ACHN (cell line): ENCODE measurements around the gene SMCO2.
A peak's percentile ranks its signal among the peaks of the same experiment; 100 is the strongest.

Experiments used
- DNase-seq: peaks from one replicate; pipeline ENCODE4 v3.0.0-alpha.2; 2015
- in situ Hi-C: cut with HindIII; loops from 2 replicates; pipeline ENCODE4 v1.10.0; 2017; ENCODE audit warnings: low sequenced_read_pairs, low pct_ligation_motif_present, low pct_unique_long_range_greater_than_20kb

Gene SMCO2

GRCh38 chr12:27449893-27450534 is 3.5 kb downstream of the SMCO2 start:
- in situ Hi-C loops, result no loop called here

GRCh38 chr12:27451036-27451825 is 4.7 kb downstream of the SMCO2 start:
- no peak for DNase-seq
- in situ Hi-C loops, result no loop called here

More at GRCh38 chr12:27449893-27450534, 3.5 kb downstream of the SMCO2 start:
- no peak for DNase-seq

DNA sequence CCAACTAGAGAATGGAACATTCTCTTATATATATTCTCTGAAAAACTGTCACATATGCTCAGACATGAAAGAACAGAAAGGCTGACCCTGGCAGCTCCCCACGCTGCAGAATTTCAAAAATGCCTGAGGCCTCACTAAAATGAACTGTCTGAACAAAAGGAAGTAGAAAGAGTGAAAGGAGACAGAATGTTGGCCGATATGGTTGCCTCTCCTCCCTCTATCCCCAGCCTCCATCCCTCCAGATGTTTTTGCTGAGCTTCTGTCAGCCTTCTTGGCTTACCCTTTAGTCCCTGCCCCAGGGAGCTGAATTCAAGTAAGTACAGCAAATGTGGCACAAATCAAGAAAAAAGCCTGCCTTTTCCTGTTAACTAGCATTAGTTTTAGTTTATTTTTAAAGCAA is 6.9 kb downstream of the SMCO2 start:
- in situ Hi-C loops, result no loop called here

GRCh38 chr12:27455589-27455988 is 9.1 kb downstream of the SMCO2 start:
- no peak for DNase-seq
- in situ Hi-C loops, result no loop called here

More for the DNA sequence above, 6.9 kb downstream of the SMCO2 start:
- no peak for DNase-seq

GRCh38 chr12:27456618-27457017 is 10.1 kb downstream of the SMCO2 start:
- in situ Hi-C loops, result no loop called here
- no peak for DNase-seq

DNA sequence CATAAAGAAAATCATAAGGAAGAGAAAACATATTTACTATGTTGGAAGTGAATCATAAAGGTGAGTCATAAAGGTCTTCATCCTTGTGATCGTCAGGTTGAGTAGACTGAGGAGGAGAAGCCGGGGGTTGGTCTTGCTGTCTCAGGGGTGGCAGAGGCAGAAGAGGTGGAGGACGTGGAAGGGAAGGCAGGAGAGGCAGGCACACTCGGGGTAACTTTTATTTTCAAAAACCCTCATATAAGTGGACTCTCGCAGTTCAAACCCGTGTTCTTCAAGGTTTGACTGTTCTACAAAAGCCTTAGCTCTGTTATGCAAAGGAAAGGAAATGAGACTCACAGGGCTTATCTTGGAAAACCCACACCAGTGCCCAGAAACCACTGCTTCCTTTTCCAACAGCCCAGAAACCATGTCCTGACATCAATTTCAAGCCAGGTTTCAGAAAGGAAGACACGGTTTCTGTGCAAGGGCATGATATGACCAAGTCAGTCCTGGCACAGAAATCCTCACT is 14.0 kb downstream of the SMCO2 start:
- DNase-seq, result peak; percentile 19
- in situ Hi-C loops, result no loop called here

DNA sequence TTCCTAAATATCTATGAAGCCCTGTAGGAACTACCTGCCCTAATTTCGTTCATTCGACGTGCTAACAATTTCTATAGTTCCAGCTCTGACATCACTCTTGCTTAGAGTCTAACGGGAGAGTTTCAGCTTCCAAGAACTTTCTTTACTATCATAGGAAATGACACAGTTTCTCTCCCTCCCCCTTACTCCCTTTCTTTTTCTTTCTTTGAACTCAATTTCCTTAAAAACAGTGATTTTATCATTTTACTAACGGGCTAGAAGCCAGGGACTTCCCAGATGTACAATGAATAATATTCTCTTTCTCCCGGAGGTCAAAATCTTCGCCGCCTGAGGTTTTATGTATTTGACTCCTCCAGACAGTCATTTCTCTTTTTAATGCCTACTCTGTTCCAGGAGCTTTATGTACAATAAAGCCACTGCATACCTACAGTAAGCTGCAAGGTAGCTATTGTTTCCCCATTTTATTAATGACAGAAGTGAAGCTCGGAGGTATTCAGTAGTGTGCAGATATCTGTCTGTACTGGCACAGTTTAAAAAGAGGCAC is 15.7 kb downstream of the SMCO2 start:
- in situ Hi-C loops, result no loop called here
- no peak for DNase-seq

GRCh38 chr12:27462851-27463250 is 16.3 kb downstream of the SMCO2 start:
- in situ Hi-C loops, result no loop called here
- DNase-seq, result no peak

DNA sequence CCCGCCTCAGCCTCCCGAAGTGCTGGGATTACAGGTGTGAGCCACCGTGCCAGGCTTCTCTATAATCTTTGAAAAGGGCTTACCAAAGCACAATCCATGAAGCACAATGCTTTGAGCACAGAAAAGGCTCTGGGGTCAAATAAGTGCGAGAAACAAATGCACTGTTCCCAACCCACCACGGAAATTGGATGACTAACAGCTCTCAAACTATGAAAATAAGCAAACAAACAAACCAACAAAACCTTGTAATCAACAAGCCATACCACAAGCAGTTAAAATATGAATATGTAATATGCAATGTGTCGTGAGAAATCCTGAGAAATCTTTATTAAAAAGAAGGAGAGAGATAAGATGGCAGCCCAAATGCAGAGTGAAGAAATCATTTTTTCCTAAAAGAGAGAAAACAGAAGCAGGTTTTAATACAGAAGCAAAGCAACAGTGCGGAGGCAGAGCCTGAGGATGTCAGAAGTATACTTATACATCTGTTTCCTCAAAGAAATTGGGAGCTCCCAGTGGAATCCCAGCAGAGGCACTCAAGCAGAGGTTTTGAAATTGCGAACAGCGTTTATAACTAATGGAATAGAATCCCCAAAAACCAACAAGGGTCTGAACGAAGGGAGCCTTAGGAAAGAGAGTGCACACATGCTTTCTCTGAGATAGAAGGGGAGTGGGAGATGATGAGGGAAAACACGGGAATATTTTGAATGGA is 17.1 kb downstream of the SMCO2 start:
- in situ Hi-C loops, result no loop called here
- no peak for DNase-seq

- DNase-seq, result no peak
- in situ Hi-C loops, result no loop called here
Observed at GRCh38 chr12:27464220-27464554, 17.7 kb downstream of the SMCO2 start.

- in situ Hi-C loops, result no loop called here
- no peak for DNase-seq
Observed at GRCh38 chr12:27467641-27468040, 21.1 kb downstream of the SMCO2 start.

- in situ Hi-C loops, result no loop called here
- DNase-seq, result no peak
Observed at GRCh38 chr12:27468241-27468640, 21.7 kb downstream of the SMCO2 start.

- no peak for DNase-seq
- in situ Hi-C loops, result no loop called here
Observed at GRCh38 chr12:27469176-27469736, 22.7 kb downstream of the SMCO2 start.

DNA sequence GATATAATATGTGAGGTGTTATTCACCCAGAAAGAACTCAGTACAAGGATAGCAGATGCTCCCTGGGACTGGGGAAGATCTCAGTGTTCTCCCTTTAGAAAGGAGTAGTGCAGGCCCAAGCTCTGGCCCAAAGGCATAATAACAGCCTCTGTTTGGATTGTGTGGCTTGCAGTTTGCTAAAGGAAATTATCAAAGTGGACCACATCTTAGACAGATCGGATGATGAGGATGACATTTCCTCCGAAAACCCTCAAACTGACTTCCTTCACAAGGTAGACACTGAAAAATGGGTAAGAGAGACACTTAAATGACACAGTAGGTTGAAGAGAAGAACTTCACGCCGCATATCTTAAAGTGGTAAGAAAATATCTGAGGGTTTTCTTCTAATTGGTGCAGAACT is 26.1 kb downstream of the SMCO2 start:
- DNase-seq, result no peak
- in situ Hi-C loops, result no loop called here

- peak; percentile 79 for DNase-seq
- in situ Hi-C loops, result no loop called here
Observed at GRCh38 chr12:27474344-27474743, 27.8 kb downstream of the SMCO2 start.

- in situ Hi-C loops, result no loop called here
- DNase-seq, result no peak
Observed at GRCh38 chr12:27477049-27477448, 30.5 kb downstream of the SMCO2 start.

DNA sequence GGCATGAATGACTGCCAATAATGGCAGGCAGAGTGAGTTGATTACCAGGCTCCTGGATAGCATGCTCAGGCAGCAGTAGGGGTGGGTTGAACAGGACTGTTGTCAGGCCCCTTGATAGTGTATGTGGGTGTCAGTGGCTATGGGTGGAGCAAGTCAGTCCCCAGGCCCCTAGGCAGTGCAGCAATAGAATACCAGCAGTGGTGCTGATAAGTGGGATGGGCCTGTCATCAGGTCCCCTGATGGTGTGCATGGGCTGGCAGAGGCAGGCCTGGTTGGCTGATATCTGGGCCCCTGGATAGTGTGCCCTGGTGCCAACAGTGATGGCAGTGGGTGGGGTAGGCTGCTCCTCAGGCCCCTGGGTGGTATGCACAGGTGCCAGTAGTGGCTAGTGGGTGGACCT is 32.4 kb downstream of the SMCO2 start:
- DNase-seq, result no peak
- in situ Hi-C loops, result no loop called here

- in situ Hi-C loops, result no loop called here
- DNase-seq, result no peak
Observed at GRCh38 chr12:27480016-27480415, 33.5 kb downstream of the SMCO2 start.

DNA sequence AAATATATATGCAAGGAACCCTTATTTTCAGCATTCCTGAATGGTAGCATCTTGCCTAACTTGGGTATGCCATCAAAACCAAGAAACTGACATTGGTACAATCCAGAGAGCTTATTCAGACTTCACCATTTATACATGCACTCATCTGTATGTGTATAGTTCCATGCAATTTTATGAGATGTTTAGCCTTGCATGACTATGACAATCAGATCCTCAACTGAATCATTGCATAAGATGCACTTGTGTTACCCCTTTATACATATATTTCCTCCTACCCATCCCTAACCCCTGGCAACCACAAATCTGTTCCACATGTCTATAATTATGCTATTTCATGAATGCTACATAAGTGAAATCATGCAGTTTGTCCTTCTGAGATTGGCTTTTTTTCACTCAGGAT is 40.4 kb downstream of the SMCO2 start:
- in situ Hi-C loops, result no loop called here
- no peak for DNase-seq
